ENCODE data around the gene PKHD1.

PKHD1 gene, protein sequence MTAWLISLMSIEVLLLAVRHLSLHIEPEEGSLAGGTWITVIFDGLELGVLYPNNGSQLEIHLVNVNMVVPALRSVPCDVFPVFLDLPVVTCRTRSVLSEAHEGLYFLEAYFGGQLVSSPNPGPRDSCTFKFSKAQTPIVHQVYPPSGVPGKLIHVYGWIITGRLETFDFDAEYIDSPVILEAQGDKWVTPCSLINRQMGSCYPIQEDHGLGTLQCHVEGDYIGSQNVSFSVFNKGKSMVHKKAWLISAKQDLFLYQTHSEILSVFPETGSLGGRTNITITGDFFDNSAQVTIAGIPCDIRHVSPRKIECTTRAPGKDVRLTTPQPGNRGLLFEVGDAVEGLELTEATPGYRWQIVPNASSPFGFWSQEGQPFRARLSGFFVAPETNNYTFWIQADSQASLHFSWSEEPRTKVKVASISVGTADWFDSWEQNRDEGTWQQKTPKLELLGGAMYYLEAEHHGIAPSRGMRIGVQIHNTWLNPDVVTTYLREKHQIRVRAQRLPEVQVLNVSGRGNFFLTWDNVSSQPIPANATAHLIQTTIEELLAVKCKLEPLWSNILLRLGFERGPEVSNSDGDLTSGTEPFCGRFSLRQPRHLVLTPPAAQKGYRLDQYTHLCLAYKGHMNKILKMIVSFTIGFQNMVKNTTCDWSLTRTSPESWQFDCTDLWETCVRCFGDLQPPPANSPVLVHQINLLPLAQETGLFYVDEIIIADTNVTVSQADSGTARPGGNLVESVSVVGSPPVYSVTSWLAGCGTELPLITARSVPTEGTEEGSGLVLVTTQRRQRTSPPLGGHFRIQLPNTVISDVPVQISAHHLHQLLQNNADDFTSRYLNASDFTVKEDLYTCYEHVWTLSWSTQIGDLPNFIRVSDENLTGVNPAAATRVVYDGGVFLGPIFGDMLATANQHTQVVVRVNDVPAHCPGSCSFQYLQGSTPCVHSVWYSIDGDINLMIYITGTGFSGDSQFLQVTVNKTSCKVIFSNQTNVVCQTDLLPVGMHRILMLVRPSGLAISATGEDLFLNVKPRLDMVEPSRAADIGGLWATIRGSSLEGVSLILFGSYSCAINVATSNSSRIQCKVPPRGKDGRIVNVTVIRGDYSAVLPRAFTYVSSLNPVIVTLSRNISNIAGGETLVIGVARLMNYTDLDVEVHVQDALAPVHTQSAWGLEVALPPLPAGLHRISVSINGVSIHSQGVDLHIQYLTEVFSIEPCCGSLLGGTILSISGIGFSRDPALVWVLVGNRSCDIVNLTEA (N-terminal part only)

DNA sequence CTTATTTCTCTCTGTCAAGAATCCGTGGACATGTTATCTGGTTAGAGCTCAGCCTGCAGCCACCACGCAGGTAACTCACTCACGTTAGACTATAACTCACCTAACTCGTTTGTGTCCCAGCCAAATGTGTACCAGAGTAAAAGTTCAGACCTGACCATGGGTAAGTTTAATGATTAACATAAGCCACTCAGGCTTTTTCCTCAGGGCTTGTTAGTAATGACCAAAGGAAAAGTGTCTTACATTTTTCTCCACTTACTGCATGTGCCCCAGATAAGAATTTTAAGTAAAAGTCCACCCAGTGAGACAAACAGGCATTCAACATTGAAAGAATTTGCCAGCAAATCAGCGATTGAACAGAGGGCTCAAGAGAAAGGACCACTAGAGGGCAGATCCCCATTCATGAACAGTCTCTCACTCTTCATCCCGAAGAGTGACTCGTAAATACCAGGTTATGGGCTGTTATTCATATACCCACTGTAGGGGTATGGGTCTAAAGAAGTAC, at the start of gene PKHD1:
TSS of gene PKHD1 (minus strand) at position 116 of the 502 bp plus-strand sequence. CDS start 2,680 bp downstream, outside the sequence.
- DNase-seq: no peak

DNA sequence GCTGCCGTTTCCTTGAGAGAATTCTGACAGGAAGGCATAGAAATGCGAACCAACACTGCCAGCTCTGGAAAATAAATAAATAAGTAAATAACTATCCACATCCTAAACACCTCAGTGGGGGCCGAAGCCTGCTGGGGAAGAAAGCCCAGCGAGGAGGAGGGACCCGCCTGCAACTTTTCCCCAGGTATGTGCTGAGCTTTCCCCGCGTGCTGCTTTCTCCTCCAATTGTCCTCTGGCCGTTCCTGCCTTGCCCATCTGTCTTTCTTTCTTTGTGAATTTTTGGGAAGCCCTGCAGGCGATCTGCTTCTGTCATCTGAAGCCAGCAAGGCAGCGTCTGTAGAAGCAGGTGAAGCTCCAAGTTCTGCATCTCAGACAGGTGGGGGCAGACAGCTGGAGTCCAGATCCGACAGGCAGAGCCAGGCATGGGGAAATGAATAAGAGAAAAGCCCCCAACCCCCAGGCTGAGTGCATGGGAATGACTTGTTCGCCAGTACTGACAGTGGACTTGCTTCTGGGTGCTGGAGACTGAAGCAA, 49.6 kb upstream of the PKHD1 start:
- no peak for DNase-seq

DNA sequence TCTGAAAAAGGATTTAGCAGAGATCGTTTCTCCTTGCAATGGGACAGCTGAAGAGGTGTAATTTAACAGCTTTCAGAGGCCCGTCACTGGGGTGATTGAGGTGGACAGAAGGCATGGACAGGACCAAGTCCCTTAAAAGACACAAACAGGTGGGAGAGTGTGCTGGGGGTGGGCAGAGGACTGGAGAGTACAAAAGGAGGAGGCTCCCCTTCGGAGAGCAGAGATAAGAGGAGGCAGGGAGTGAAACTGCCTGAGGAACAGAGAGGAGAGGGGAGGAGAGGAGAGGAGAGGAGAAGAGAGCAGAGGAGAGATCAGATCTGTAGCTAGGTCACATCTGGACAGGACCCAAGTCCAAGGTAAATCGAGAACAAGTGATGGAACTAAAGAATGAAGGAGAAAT, 48.6 kb upstream of the PKHD1 start:
- no peak for DNase-seq

DNA sequence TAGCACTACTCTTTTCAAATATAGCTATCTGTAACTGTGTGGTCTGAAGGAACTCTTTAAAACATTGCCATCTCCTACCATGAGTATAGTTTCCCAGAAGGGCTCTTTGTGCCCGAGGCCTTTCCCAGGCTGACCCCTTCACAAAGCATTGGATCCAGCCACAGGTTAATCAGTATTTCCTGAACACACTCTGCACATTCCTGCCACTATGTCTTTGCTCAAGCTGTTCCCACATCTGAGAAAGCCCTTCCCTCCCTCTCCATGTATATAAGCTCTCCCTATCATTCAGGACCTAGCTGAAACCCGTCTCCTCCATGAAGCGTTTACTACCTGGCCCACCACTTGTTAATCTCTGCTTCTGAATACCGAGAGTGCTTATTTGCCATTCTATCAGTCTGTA, 47.8 kb upstream of the PKHD1 start:
- no peak for DNase-seq

DNA sequence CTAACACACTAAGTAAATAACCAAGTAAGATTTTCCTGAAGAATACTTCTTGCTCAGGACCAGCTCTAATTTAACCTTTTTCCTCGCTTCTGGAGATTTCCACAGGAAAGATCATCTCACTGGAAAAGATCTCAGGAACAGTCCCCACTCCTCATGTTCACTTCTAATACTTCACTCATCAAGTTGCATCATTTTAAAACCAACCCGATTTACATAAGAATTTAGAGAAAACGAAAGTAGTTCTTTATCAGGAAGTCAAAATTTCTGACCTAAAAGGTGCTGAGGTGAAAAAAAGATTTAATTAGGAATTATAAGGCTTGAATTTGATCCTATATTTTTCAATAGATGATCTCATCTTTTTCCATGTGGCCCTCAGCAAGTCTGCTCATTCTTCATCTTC, 46.6 kb upstream of the PKHD1 start:
- DNase-seq: no peak

DNA sequence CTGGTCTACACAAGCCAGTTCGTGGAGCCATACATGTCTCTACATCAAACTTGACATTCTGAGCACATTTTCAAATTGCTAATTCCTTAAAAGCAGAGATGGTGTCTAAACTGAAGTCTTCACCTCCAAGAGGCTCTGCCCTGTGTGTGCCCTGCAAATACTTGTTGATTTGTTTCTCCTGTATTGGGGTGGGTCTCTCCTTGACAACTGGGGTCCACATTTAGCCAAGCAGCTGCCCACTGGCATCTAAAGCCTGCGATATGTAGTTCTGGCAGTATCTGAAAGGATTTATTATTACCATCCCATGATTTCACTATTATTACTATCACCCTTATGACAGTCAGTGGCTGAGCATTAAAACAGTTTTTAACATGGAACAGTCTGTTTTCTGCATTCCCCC, 45.9 kb upstream of the PKHD1 start:
- DNase-seq: no peak

DNA sequence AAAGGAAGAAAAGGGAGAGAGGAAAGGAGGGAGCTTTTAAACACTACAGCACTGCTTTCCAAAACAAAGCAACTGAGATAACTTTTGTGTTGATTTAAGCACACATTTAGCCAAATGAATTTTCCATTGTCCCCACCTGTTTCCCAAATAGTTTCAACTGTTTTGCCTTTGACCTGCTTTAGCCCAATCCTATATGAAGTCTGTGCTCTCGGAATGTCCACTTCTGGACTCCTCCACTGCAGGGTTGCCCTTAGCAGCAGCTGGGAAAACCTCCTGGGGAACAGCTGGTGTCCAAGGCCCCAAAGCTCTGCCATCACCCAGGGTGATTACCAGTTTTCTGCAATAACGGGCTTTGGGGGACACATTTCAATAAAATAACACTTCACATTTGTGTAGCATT, 44.9 kb upstream of the PKHD1 start:
- DNase-seq: no peak

DNA sequence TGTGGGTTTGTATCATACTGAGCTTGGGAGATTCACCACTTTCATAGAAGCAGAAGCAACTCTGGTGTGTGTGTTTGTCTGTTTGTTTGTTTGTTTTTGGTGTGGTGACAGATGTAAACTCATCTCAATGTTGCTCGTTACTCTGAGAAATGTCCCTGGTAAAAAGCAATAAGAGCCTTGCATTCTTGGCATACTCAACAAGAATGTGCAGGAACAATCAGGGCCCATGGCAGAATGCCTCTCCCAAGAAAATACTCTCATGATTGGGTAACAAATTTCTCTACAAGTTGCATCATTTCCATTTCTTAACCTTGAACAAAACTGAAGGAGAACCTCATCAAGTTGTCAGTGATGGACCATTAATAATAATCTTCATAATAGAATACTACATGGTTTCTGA, 43.0 kb upstream of the PKHD1 start:
- DNase-seq: no peak

DNA sequence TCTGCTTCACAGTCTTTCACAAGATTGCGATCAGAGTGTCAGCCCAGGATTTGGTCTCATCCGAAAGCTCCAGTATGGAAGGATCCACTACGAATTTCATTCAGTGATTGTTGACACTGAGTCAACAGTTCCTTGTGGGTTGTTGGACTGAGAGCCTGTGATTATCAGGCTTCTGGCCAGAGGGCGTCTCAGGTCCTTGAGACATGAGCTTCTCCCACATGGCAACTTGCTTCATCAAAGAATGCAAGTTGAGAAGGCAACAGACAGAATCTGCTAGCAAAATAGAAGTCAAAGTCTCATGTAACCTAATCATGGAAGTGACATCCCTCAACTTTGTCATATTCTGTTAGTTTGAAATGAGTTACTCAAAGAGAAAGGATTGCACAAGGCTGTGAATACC, 40.5 kb upstream of the PKHD1 start:
- no peak for DNase-seq

DNA sequence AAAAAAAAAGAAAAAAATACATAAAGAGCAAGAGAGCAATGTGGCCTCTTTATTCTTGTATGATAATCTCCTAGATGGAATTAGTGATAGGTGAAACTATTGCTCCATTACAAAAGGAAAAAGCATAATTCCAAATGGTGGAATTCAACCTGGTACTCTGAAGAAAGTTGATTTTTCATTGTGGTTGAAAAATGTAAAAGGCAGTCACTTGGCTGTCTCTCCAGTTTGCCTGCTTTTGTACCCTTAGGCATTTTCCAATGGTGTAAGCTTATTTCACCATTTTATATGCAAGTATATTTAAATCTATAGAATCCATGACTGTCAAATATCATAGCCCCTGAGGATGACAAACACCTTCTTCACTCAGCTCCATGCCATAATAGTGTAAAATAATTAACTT, 38.8 kb upstream of the PKHD1 start:
- DNase-seq: no peak

DNA sequence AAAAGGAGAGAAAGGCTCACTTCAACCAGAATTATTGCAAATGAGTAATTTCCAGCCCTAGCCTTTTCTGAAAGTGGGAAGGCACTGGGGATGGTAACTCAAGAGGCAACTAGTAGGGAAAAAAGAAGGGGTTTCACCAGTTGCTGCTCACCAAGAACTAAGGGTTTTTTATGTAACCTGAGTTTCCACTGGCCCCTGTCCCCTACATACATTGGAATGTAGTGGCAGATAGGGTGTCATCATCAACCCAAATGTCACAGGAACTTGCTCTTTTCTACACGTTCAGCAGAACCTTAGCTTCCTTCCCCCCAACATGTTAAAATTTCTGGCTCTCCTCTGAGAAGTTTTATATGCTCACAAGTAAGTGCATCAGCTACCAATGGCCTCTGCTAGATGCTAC, 38.2 kb upstream of the PKHD1 start:
- DNase-seq: no peak

DNA sequence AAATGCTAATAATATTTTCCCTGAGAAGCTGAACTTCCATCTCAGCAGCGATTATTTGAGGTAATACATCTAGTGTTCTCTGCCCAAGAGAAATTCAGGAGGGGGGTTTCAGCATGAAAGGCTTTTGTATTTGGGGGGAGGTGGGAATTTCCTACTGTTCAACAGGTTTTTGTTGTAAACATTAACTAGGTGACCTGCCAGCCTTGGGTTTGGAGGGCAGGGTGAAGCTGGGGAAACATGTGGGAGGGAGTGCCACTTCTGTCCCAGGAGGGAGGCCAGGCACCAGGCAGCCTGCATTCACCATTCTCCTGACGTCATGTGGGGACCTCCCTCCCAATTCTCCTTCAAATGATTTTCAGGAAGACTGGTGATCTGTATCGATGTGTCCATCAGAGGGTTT, 37.7 kb upstream of the PKHD1 start:
- DNase-seq: no peak

DNA sequence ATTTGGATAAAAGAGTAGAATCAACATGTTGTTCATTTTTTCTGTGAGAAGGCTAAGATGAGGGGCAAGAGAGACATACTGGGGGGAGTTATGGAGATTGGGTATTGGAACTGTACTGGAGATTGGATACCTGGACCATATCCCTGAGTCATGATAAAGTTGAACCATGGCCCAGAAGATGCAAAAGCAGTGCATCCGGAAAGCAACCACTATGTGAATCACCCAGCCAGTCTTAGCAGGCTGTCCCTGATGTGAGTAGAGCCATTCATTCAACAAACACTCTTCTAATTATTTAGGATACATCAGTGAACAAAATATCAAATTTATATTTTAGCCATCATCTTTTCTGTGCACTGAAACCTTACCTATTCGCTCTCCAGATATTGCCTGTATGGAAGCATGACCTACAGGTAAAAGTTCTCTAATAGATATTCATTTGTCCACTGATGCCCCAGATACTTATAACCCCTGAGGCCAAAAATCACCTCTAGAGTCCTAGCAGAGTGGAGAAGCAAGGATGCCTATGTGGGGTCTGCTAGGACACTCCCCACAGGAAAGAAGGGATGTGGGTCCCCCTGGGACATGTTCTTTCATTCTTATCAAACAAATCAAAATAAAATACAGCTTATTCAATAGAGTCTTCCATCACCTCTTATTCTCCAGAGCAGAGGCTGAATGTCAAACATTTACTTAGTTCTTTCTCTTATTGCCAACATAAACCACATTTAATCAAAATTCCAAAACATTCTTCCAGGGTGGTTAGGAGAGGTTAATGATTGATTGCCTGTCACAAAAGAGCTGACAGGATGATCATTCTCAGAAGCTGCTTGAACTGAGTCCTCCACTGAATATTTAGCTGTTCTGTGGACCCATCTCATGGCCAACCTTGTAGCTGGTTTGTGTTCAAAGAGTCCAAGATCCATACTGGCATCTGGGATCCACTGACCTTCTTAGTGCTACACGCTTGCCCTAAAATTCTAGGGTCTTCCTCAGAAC, 37.0 kb upstream of the PKHD1 start:
- DNase-seq: no peak

DNA sequence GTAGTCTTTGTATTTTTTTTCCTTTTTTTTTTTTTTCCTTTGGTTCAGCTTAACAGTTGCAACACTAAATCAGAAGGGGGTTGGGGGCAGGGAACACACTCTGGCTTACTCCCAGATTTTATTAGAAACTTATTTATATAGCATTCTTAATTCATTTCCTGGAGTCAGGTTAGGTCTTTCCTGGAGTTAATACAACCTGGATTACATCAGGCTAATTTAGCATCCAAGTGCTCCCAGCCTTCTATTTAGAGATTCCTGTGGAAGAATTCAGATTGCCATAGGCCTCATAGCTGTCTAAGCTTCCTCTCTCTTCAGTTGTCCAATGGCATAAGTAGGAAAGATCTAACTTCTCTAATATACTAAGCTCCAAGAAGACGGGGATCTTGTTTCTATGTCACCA, 35.8 kb upstream of the PKHD1 start:
- no peak for DNase-seq

DNA sequence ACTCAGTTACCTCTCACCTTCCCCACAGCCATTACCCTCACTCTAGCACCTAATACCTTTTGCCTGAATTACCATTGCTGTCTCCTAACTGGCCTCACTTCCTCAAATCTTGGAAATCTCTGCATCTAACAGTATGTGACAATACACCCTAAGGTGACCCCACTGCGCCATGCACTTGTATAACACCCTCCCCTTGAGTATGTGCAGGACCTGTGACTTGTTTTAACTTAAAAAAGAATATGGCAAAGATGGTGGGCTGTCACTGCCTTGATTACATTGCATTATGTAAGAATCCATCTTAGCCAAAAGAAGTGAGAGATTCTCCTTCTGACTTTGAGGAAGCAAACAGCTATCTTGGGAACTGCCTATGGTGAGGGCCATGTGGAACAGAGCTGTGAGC, 29.9 kb upstream of the PKHD1 start:
- DNase-seq: no peak

DNA sequence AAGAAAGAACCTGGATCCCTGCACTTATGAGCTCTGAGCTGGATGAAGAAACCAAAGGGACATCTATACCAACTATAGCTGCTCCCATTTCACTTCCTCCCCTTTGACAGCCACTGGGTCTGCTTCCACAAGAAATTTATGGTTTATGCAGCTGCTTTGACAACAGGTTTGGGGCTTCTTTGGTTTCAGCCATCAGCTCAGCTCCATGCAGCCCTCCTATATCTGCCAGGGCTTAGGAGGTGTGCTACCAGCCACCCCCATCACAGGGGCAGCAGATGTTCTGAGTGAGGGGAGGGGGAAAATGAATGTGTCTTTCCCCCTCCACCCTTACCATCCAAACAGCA, 29.2 kb upstream of the PKHD1 start:
- no peak for DNase-seq

DNA sequence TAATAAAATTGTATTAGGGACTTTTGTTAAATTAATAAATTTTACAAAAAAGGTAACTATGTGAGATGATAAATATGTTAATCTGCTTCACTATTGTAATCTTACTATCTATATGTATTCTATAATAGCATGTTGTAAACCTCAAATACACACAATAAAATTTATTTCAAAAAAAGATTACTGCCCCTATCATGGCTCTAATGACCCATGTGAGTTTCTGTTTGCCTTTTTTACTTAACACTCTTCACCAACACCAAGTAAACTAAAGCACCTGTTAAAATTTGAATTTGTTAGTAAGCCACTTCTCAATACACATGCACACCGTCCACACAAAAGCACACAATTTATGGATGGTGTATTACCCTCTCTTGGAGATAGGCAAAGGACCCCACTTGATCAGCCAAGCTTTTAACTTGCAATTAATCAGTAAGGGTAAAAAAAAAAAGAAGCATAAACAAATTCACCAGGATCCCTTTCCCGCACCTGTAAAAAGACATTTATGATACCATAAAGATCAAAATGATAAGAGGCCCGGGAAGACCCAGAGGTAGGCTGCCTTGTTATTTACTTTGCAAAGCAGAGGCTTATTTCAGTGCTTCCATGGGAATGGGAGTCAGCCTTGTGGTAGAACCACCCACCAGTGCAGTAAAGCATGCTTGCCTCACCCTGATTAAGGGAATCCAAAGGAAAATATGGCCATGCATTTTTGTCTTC, 28.6 kb upstream of the PKHD1 start:
- DNase-seq: no peak

DNA sequence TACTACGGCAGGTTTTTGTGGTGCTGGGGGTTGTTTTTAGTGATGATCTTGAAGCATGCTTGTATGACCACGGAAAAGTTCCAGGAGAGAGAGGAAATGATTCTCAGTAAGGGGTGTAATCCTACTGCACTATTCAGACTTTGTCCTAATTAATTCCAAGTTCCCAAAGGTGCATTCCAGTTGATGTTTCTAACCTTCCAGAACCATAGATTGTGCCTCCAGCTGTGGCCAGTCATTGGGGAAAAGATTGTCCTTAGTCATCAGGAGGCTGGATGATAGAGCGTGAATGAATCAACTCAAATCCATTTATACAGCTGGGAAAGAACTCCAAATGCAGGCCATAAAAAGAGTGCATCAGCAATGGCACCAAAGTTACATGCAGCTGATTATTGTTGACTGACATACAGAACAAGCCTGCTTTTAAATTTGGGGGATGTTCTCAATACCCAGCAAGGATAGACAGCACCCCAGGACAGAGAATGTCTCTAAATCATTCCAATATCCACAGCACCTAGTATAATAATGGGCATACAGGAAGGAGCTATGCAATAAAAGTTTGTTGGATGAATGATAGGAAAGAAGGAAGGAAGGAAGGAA, 27.8 kb upstream of the PKHD1 start:
- DNase-seq: no peak

DNA sequence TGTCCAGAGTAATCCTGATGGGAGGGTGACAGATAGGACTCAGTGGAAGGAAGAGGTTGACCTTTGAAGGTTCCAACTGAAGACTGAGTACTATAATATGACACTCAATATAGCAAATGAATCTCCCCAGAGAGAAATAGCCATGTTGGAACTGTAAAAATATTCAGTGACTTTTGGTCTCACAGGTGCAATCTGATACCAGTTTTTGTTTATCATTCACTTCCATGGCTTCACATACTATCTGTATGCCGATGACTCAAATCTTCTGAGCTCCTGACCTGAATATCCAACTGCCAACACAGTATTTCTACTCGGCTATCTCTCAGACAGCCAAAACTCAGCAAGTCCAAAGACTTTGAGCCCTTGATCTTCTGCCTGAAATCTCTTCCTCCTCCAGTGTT, 21.8 kb upstream of the PKHD1 start:
- DNase-seq: no peak

DNA sequence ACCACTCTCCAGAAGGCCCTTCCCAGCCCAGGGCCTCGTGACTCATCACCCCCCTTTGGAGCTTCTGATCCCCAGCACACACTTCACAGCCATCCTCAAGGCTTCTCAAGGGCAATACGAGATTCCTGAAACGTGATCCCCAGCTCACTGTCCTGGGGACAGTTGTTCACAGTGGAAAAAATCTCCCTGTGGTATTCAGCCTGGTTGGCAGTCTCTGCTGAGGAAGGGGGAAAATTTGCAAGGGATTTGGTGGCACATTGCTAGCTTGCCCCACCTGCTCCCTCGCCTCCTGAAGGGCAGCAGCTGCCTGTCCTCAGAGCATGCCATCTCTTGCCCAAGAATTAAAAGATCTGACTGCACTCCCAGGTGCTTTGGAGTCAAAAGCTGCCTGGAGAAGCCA, 20.7 kb upstream of the PKHD1 start:
- DNase-seq: no peak

DNA sequence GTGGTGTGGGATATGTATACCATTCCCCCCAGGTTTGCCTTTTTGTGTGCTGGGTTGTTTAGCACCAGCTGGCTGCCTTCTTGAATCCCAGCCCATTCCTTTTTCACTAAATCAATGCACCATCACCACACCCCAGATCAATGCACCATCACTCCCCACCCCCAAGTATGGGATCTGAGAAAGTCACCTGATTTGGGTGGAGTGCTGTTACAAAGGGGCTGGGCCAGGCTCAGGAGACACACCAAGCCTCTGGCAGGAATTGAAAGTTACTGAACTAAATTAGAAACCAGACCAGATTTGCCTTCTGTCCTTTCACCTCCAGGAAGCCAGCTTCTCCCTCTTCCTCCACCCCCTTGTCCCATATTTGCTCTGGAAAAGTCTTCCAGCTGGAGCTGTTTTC, 19.6 kb upstream of the PKHD1 start:
- DNase-seq: no peak
